ENCODE data around the gene SLC25A6. TPM values are rescaled to one million over a fixed set of nuclear protein-coding genes. Genes with fewer than 3 reads are reported as not detected.

Gene SLC25A6
- total RNA-seq, 1 experiment from 2014 or later: 178 TPM

- ChIA-PET CTCF (no interaction called here), POLR2A (ENCODE audit: unreplicated experiment) (no interaction called here)
- peaks cover 8% of the 10 kb centered on the region; the same call in 1 of the 2 replicates for H3K4me1 ChIP-seq (replicated peaks; ENCODE audit: insufficient read depth)
- H3K9me2 ChIP-seq (ENCODE audit: insufficient read depth): no peaks in the 10 kb centered on the region
- peaks cover 77% of the 10 kb centered on the region for H4K20me1 ChIP-seq (ENCODE audit: insufficient read depth)
- TF ChIP-seq EZH2 (IDR thresholded peaks at IDR 0.05; ENCODE audit: low read depth) (no peak), CTCF (conservative IDR thresholded peaks at IDR 0.05) (no peak)
- no peak overlapping the region for H3K27ac ChIP-seq
- intact Hi-C loops (cut with micrococcal nuclease; ENCODE audit: unreplicated experiment): no loop called here
- H3F3A ChIP-seq (ENCODE audit: insufficient read depth, low read depth): peaks cover 92% of the 10 kb centered on the region
- no TSS peak for BruUV-seq (replicated peaks)
- H3K36me3 ChIP-seq (ENCODE audit: low read depth): peaks cover 46% of the 10 kb centered on the region
- H3K9me3 ChIP-seq (ENCODE audit: insufficient read depth, low read depth): no peaks in the 10 kb centered on the region
- H3K4me3 ChIP-seq: no peak overlapping the region
- no peak overlapping the region for H3K4me2 ChIP-seq
- H2AFZ ChIP-seq: no peak overlapping the region
- DNase-seq: no peak
- H3K27me3 ChIP-seq (ENCODE audit: insufficient read depth, low read depth): no peaks in the 10 kb centered on the region
- peaks cover 30% of the 10 kb centered on the region for H3K79me2 ChIP-seq (ENCODE audit: low read depth)
Observed at GRCh38 chrX:1384658-1385252, 7.2 kb downstream of the SLC25A6 start.

- no peaks in the 10 kb centered on the region for H3K27me3 ChIP-seq (ENCODE audit: insufficient read depth, low read depth)
- H4K20me1 ChIP-seq (ENCODE audit: insufficient read depth): peaks cover 37% of the 10 kb centered on the region
- BruUV-seq (replicated peaks): no TSS peak
- peaks cover 11% of the 10 kb centered on the region for H3K36me3 ChIP-seq (ENCODE audit: low read depth)
- H2AFZ ChIP-seq: no peak overlapping the region
- CTCF ChIA-PET: no interaction called here
- H3K9me2 ChIP-seq (ENCODE audit: insufficient read depth): no peaks in the 10 kb centered on the region
- POLR2A ChIA-PET (ENCODE audit: unreplicated experiment): no interaction called here
- DNase-seq: peak in 1 of 2 experiments; percentile 40
- peaks cover 52% of the 10 kb centered on the region for H3F3A ChIP-seq (ENCODE audit: insufficient read depth, low read depth)
- intact Hi-C loops (cut with micrococcal nuclease; ENCODE audit: unreplicated experiment): no loop called here
- H3K79me2 ChIP-seq (ENCODE audit: low read depth): no peaks in the 10 kb centered on the region
- no peak for TF ChIP-seq EZH2 (IDR thresholded peaks at IDR 0.05; ENCODE audit: low read depth)
- TF ChIP-seq CTCF (conservative IDR thresholded peaks at IDR 0.05): no peak
- H3K4me2 ChIP-seq: no peak overlapping the region
- H3K4me1 ChIP-seq (replicated peaks; ENCODE audit: insufficient read depth): peaks cover 8% of the 10 kb centered on the region; the same call in 1 of the 2 replicates
- no peak overlapping the region for H3K4me3 ChIP-seq
- no peaks in the 10 kb centered on the region for H3K9me3 ChIP-seq (ENCODE audit: insufficient read depth, low read depth)
- H3K27ac ChIP-seq: no peak overlapping the region
Observed at GRCh38 chrX:1380672-1381233, 11.2 kb downstream of the SLC25A6 start.

GRCh38 chrX:1378306-1378759 is 13.6 kb downstream of the SLC25A6 start:
- Histone ChIP-seq H3K36me3 (ENCODE audit: low read depth) (no peaks in the 10 kb centered on the region), H3K4me3 (no peak overlapping the region), H4K20me1 (ENCODE audit: insufficient read depth) (peaks cover 20% of the 10 kb centered on the region), H3K27me3 (ENCODE audit: insufficient read depth, low read depth) (no peaks in the 10 kb centered on the region), H3K79me2 (ENCODE audit: low read depth) (no peaks in the 10 kb centered on the region), H2AFZ (no peak overlapping the region), H3K9me2 (ENCODE audit: insufficient read depth) (no peaks in the 10 kb centered on the region), H3K9me3 (ENCODE audit: insufficient read depth, low read depth) (no peaks in the 10 kb centered on the region), H3K27ac (no peak overlapping the region), H3F3A (ENCODE audit: insufficient read depth, low read depth) (peaks cover 28% of the 10 kb centered on the region), H3K4me2 (no peak overlapping the region), H3K4me1 (replicated peaks; ENCODE audit: insufficient read depth) (no peaks in the 10 kb centered on the region)
- no TSS peak for BruUV-seq (replicated peaks)
- no peak for DNase-seq
- ChIA-PET POLR2A (ENCODE audit: unreplicated experiment) (no interaction called here), CTCF (no interaction called here)
- intact Hi-C loops (cut with micrococcal nuclease; ENCODE audit: unreplicated experiment): no loop called here
- TF ChIP-seq CTCF (conservative IDR thresholded peaks at IDR 0.05) (no peak), EZH2 (IDR thresholded peaks at IDR 0.05; ENCODE audit: low read depth) (no peak)
